ENCODE data around the gene FARP1.

FARP1 gene

GRCh38 chr13:98251708-98252107 is 108.8 kb downstream of the FARP1 start:
- Histone ChIP-seq H3K27ac (ENCODE audit: poor library complexity, severe bottlenecking) (no peak overlapping the region), H3K9me3 (ENCODE audit: severe bottlenecking) (no peaks in the 10 kb centered on the region), H3K27me3 (ENCODE audit: insufficient read depth, poor library complexity, severe bottlenecking) (no peaks in the 10 kb centered on the region), H3K4me1 (ENCODE audit: insufficient read depth, poor library complexity, severe bottlenecking) (peaks cover 27% of the 10 kb centered on the region), H3K4me3 (ENCODE audit: severe bottlenecking) (no peak overlapping the region), H3K36me3 (ENCODE audit: low read depth) (no peaks in the 10 kb centered on the region)
- DNase-seq (ENCODE audit: low spot score) (no peak), ATAC-seq (ENCODE audit: low read depth) (no peak)
- TF ChIP-seq CTCF (IDR thresholded peaks at IDR 0.05; ENCODE audit: poor library complexity, severe bottlenecking) = no peak

DNA sequence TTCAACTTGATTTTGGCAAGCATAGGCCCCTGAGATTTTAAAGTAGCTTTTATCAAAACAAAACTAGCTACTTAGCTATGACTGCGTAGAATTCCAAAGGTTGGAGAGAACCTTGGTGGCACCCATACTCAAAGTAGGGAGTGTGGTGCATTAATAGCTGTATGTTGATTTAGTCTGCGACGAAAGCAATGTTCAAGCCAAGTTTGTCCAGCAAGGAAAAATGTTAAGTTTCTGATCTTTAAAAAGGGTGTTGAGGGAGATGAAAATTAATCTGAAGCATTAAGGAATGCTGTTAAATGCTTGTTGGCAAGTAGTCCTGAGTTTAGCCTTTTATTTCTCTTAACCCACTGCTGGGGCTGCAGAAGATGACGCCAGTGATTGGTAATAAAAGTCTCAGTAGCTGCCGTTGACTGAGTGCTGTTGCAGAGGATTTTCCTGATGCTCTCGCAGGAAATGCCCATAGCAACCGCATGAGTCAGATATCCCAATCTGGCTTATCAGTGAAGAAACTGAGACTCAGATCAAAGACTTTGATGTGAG is 110.1 kb downstream of the FARP1 start:
- ATAC-seq (ENCODE audit: low read depth) (peak; percentile 51), DNase-seq (ENCODE audit: low spot score) (no peak)
- Histone ChIP-seq H3K27ac (ENCODE audit: poor library complexity, severe bottlenecking) (no peak overlapping the region), H3K27me3 (ENCODE audit: insufficient read depth, poor library complexity, severe bottlenecking) (no peaks in the 10 kb centered on the region), H3K4me1 (ENCODE audit: insufficient read depth, poor library complexity, severe bottlenecking) (peaks cover 27% of the 10 kb centered on the region), H3K4me3 (ENCODE audit: severe bottlenecking) (no peak overlapping the region), H3K36me3 (ENCODE audit: low read depth) (no peaks in the 10 kb centered on the region), H3K9me3 (ENCODE audit: severe bottlenecking) (no peaks in the 10 kb centered on the region)
- no peak for TF ChIP-seq CTCF (IDR thresholded peaks at IDR 0.05; ENCODE audit: poor library complexity, severe bottlenecking)

DNA sequence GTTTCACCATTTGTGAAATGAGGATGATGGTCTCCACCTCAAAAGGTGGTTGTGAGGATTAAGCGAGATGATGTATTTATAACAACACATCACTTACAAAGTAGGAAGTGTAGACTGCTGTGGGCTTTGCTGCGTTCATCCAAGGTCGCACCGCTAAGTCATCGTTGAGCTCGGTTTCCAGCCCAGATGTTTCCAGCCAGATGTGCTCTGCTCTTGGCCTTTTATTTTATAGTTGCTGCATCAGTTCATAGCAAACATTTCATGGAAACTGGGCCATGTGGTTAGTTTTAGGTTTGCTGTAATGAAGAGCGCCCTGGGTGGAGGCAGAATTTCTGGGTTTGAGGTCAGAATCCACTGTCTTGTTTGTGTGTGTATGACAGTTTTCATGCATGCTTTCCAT is 110.6 kb downstream of the FARP1 start:
- DNase-seq (ENCODE audit: low spot score) (no peak), ATAC-seq (ENCODE audit: low read depth) (no peak)
- no peak for TF ChIP-seq CTCF (IDR thresholded peaks at IDR 0.05; ENCODE audit: poor library complexity, severe bottlenecking)
- no peaks in the 10 kb centered on the region for H3K27me3 ChIP-seq (ENCODE audit: insufficient read depth, poor library complexity, severe bottlenecking)
- peak overlapping the region; percentile 91 for H3K27ac ChIP-seq (ENCODE audit: poor library complexity, severe bottlenecking)
- H3K4me1 ChIP-seq (ENCODE audit: insufficient read depth, poor library complexity, severe bottlenecking) = peaks cover 27% of the 10 kb centered on the region
- no peaks in the 10 kb centered on the region for H3K9me3 ChIP-seq (ENCODE audit: severe bottlenecking)
- no peaks in the 10 kb centered on the region for H3K36me3 ChIP-seq (ENCODE audit: low read depth)
- H3K4me3 ChIP-seq (ENCODE audit: severe bottlenecking) = no peak overlapping the region

GRCh38 chr13:98254513-98254912 is 111.6 kb downstream of the FARP1 start:
- Histone ChIP-seq H3K4me3 (ENCODE audit: severe bottlenecking) (no peak overlapping the region), H3K27me3 (ENCODE audit: insufficient read depth, poor library complexity, severe bottlenecking) (no peaks in the 10 kb centered on the region), H3K27ac (ENCODE audit: poor library complexity, severe bottlenecking) (peak overlapping the region; percentile 91), H3K4me1 (ENCODE audit: insufficient read depth, poor library complexity, severe bottlenecking) (peaks cover 27% of the 10 kb centered on the region), H3K36me3 (ENCODE audit: low read depth) (no peaks in the 10 kb centered on the region), H3K9me3 (ENCODE audit: severe bottlenecking) (no peaks in the 10 kb centered on the region)
- DNase-seq (ENCODE audit: low spot score) (no peak), ATAC-seq (ENCODE audit: low read depth) (no peak)
- no peak for TF ChIP-seq CTCF (IDR thresholded peaks at IDR 0.05; ENCODE audit: poor library complexity, severe bottlenecking)

DNA sequence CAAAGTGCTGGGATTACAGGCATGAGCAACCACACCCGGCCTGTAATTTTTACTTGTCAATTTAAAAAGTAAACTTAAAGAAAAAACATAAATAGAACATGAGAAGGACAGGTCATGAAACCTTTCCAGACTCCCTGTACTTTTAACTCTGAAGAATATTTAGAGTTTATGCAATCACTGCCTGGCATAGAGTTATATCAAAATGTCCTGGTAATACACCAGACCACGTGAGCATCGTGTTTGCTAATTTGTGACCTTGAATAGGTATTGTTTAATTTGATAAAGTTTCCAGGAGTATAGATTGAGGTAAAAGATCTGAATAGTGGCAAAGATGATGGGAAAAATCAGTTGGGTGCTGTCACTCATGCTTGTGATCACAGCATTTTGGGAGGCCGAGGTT is 115.3 kb downstream of the FARP1 start:
- H3K36me3 ChIP-seq (ENCODE audit: low read depth) = no peaks in the 10 kb centered on the region
- H3K27me3 ChIP-seq (ENCODE audit: insufficient read depth, poor library complexity, severe bottlenecking) = no peaks in the 10 kb centered on the region
- H3K4me1 ChIP-seq (ENCODE audit: insufficient read depth, poor library complexity, severe bottlenecking) = peaks cover 19% of the 10 kb centered on the region
- no peak overlapping the region for H3K27ac ChIP-seq (ENCODE audit: poor library complexity, severe bottlenecking)
- H3K4me3 ChIP-seq (ENCODE audit: severe bottlenecking) = no peak overlapping the region
- no peak for ATAC-seq (ENCODE audit: low read depth)
- no peak for TF ChIP-seq CTCF (IDR thresholded peaks at IDR 0.05; ENCODE audit: poor library complexity, severe bottlenecking)
- H3K9me3 ChIP-seq (ENCODE audit: severe bottlenecking) = no peaks in the 10 kb centered on the region
- no peak for DNase-seq (ENCODE audit: low spot score)

All from RWPE2 (cell line).